K562 (cell line): ENCODE data around the gene SLC24A3.

Experiments used
- CTCF ChIP-seq, 3 experiments: IDR thresholded peaks in 2 of 3; conservative IDR thresholded peaks in 1 of 3; 2 replicates each; pipeline ENCODE4 v1.5.1; 2011 to 2012; ENCODE audit warnings: low read length in 3 of 3, mild to moderate bottlenecking in 3 of 3, control low read depth in 2 of 3, improper control_type of control experiment in 1 of 3, inconsistent platforms in 1 of 3, low read depth in 1 of 3, mixed read lengths in 1 of 3, moderate library complexity in 1 of 3; ENCODE audit not compliant: insufficient read depth in 2 of 3
- SREBF1 ChIP-seq: fragments of 150-350 bp; IDR thresholded peaks from 2 replicates; pipeline ENCODE4 v1.6.1; 2014; ENCODE audit warnings: antibody characterized with exemption, low read depth, low read length, borderline replicate concordance
- TGIF2 ChIP-seq: sonication (generic); formaldehyde crosslinking; IDR thresholded peaks from 2 replicates; pipeline ENCODE4 v1.8.1; 2022; ENCODE audit warnings: mild to moderate bottlenecking, missing genetic modification reagents, moderate library complexity
- ZFP30 ChIP-seq: fragments of 250-450 bp; sonication (Bioruptor Pico); IDR thresholded peaks from 2 replicates; pipeline ENCODE4 v1.8.0; 2022; ENCODE audit warnings: moderate library complexity, mild to moderate bottlenecking, inconsistent platforms, borderline replicate concordance

- no peak for TF ChIP-seq ZFP30
- no peak for TF ChIP-seq CTCF (IDR thresholded peaks at IDR 0.05 in 2 of 3, conservative IDR thresholded peaks at IDR 0.05 in 1 of 3; ENCODE audit: insufficient read depth in 2 of 3, low read depth in 1 of 3, low read length in 3 of 3)
- no peak for TF ChIP-seq SREBF1
- TF ChIP-seq TGIF2 (CRISPR knock-in tag): no peak
Measured at GRCh38 chr20:19697415-19697814, 485.0 kb downstream of the SLC24A3 start.
